NCI-H2171 treated with DMSO at 0.1 percent for 48 hours (cell line): ENCODE data around the gene ZNF837.

Experiments used
- DNase-seq: peaks from one replicate; lab custom pipeline; 2025; lab: John Stamatoyannopoulos, UW

ZNF837 gene

GRCh38 chr19:58368561-58369360 lies 12.1 kb downstream of the ZNF837 start:
- no peak for DNase-seq

- DNase-seq, result no peak
Measured at GRCh38 chr19:58367698-58368454, 13.0 kb downstream of the ZNF837 start.

GRCh38 chr19:58366585-58367430 lies 14.0 kb downstream of the ZNF837 start:
- no peak for DNase-seq

- DNase-seq, result no peak
Measured at GRCh38 chr19:58364146-58364545, 16.7 kb downstream of the ZNF837 start.

GRCh38 chr19:58362272-58362994 lies 18.4 kb downstream of the ZNF837 start, which contains the start of gene ZNF497:
Gene ZNF497, minus strand, starts transcription at chr19:58362751. Its CDS starts 5,116 bp downstream, at chr19:58357635.
- DNase-seq, result peak; percentile 92

GRCh38 chr19:58361900-58362271 lies 18.9 kb downstream of the ZNF837 start:
- DNase-seq, result peak; percentile 67

GRCh38 chr19:58357481-58358145 lies 23.2 kb downstream of the ZNF837 start:
- no peak for DNase-seq

- DNase-seq, result no peak
Measured at GRCh38 chr19:58356766-58357480, 23.9 kb downstream of the ZNF837 start.

GRCh38 chr19:58355908-58356765 lies 24.7 kb downstream of the ZNF837 start:
- DNase-seq, result no peak

- no peak for DNase-seq
Measured at GRCh38 chr19:58355215-58355796, 25.5 kb downstream of the ZNF837 start.

GRCh38 chr19:58354478-58355030 lies 26.3 kb downstream of the ZNF837 start:
- no peak for DNase-seq

GRCh38 chr19:58353717-58354477 lies 26.9 kb downstream of the ZNF837 start:
- no peak for DNase-seq

- DNase-seq, result no peak
Measured at GRCh38 chr19:58352760-58353671, 27.8 kb downstream of the ZNF837 start, which contains the start of gene A1BG. Gene A1BG, minus strand, starts transcription at chr19:58353492. Its CDS starts 55 bp downstream, at chr19:58353437.

- no peak for DNase-seq
Measured at GRCh38 chr19:58351990-58352755, 28.7 kb downstream of the ZNF837 start.

GRCh38 chr19:58351558-58351878 lies 29.3 kb downstream of the ZNF837 start:
- DNase-seq, result no peak
